NCI-H2227 (cell line): ENCODE results near the gene MUC2.

ENCODE experiments used
- DNase-seq: peaks from one replicate; lab custom pipeline; 2025; ENCODE audit not compliant: unreplicated experiment; lab: John Stamatoyannopoulos, UW

MUC2 gene

GRCh38 chr11:1070594-1071462, 3.8 kb upstream of the MUC2 start:
- no peak for DNase-seq

GRCh38 chr11:1071571-1072115, 3.0 kb upstream of the MUC2 start:
- no peak for DNase-seq

- no peak for DNase-seq
Measured at GRCh38 chr11:1072116-1072820, 2.4 kb upstream of the MUC2 start.

GRCh38 chr11:1072821-1073231, 1.8 kb upstream of the MUC2 start:
- no peak for DNase-seq

- no peak for DNase-seq
Measured at GRCh38 chr11:1073261-1073724, 1.4 kb upstream of the MUC2 start.

- no peak for DNase-seq
Measured at GRCh38 chr11:1073851-1074243, 827 bp upstream of the MUC2 start.

GRCh38 chr11:1075341-1075911, 752 bp downstream of the MUC2 start:
- no peak for DNase-seq

- no peak for DNase-seq
Measured at GRCh38 chr11:1076061-1076665, 1.5 kb downstream of the MUC2 start.

- DNase-seq: no peak
Measured at GRCh38 chr11:1077033-1077416, 2.4 kb downstream of the MUC2 start.

- DNase-seq: no peak
Measured at GRCh38 chr11:1077417-1078119, 2.9 kb downstream of the MUC2 start.

GRCh38 chr11:1078191-1078601, 3.5 kb downstream of the MUC2 start:
- no peak for DNase-seq

- no peak for DNase-seq
Measured at GRCh38 chr11:1081601-1082311, 7.1 kb downstream of the MUC2 start.

GRCh38 chr11:1082346-1082727, 7.7 kb downstream of the MUC2 start:
- no peak for DNase-seq

- no peak for DNase-seq
Measured at GRCh38 chr11:1082728-1083620, 8.3 kb downstream of the MUC2 start.

- no peak for DNase-seq
Measured at GRCh38 chr11:1083621-1084551, 9.2 kb downstream of the MUC2 start.

GRCh38 chr11:1084561-1085439, 10.1 kb downstream of the MUC2 start:
- DNase-seq: no peak
